GM23338 (cell line): ENCODE results near the gene PHYHD1. TPM values are rescaled to one million over a fixed set of nuclear protein-coding genes. Genes with fewer than 3 reads are reported as not detected.

Experiments
- ATAC-seq: fragments of 200-7000 bp; cut with Tn5 transposase; 3 replicates; pipeline ENCODE4 v1.9.1; 2020
- DNase-seq: peaks from one replicate; pipeline ENCODE4 v3.0.0-alpha.2; 2015; ENCODE audit warnings: low spot score
- H2AFZ ChIP-seq: fragments of 200-600 bp; sonication (generic); 2 replicates; pipeline ENCODE4 v1.8.0; 2016; ENCODE audit warnings: antibody characterized with exemption, mild to moderate bottlenecking, moderate library complexity
- H3F3A ChIP-seq: fragments of 200-600 bp; sonication (generic); replicated peaks from 2 replicates; pipeline ENCODE4 v1.8.0; 2017; ENCODE audit warnings: antibody characterized with exemption, mixed run types, low read depth
- H3K27ac ChIP-seq: fragments of 200-600 bp; sonication (generic); 2 replicates; pipeline ENCODE4 v1.6.1; 2016; ENCODE audit warnings: low read depth
- H3K27me3 ChIP-seq: fragments of 200-600 bp; sonication (generic); 2 replicates; pipeline ENCODE4 v1.8.0; 2016; ENCODE audit warnings: mild to moderate bottlenecking, mixed run types, moderate library complexity; ENCODE audit not compliant: insufficient read depth
- H3K36me3 ChIP-seq: fragments of 200-600 bp; sonication (generic); 2 replicates; pipeline ENCODE4 v1.8.0; 2016; ENCODE audit warnings: mild to moderate bottlenecking; ENCODE audit not compliant: insufficient read depth
- H3K4me1 ChIP-seq: fragments of 200-600 bp; sonication (generic); 2 replicates; pipeline ENCODE4 v1.8.0; 2016; ENCODE audit warnings: mild to moderate bottlenecking, moderate library complexity; ENCODE audit not compliant: insufficient read depth
- H3K4me2 ChIP-seq: fragments of 200-600 bp; sonication (generic); 2 replicates; pipeline ENCODE4 v1.7.1; 2017; ENCODE audit warnings: mixed run types
- H3K4me3 ChIP-seq: fragments of 200-600 bp; sonication (generic); 2 replicates; pipeline ENCODE4 v1.6.1; 2016; ENCODE audit warnings: mixed run types
- H3K79me2 ChIP-seq: fragments of 200-600 bp; sonication (generic); replicated peaks from 2 replicates; pipeline ENCODE4 v1.8.0; 2017; ENCODE audit warnings: mild to moderate bottlenecking; ENCODE audit not compliant: insufficient read depth
- H3K9me2 ChIP-seq: fragments of 200-600 bp; sonication (generic); 2 replicates; pipeline ENCODE4 v1.8.0; 2017; ENCODE audit not compliant: insufficient read depth
- H4K20me1 ChIP-seq: fragments of 200-600 bp; sonication (generic); replicated peaks from 2 replicates; pipeline ENCODE4 v1.8.0; 2017; ENCODE audit warnings: mild to moderate bottlenecking; ENCODE audit not compliant: insufficient read depth
- H3K27ac Mint-ChIP-seq: 2 replicates; pipeline ENCODE4 v1.8.0; 2020; ENCODE audit warnings: inconsistent platforms, mild to moderate bottlenecking, moderate library complexity, mixed read lengths
- H3K27me3 Mint-ChIP-seq: 3 replicates; pipeline ENCODE4 v1.8.0; 2022; ENCODE audit warnings: low read depth, mild to moderate bottlenecking, moderate library complexity, mixed read lengths, inconsistent platforms; ENCODE audit not compliant: insufficient read depth, poor library complexity
- H3K36me3 Mint-ChIP-seq: 3 replicates; pipeline ENCODE4 v1.8.0; 2021; ENCODE audit warnings: low read depth, mild to moderate bottlenecking, inconsistent platforms, moderate library complexity, mixed read lengths
- H3K4me1 Mint-ChIP-seq: 3 replicates; pipeline ENCODE4 v1.8.0; 2020; ENCODE audit warnings: mild to moderate bottlenecking, inconsistent platforms, mixed read lengths
- H3K4me3 Mint-ChIP-seq: 3 replicates; pipeline ENCODE4 v1.8.0; 2021; ENCODE audit warnings: moderate library complexity, mild to moderate bottlenecking, inconsistent platforms, mixed read lengths
- H3K9me3 Mint-ChIP-seq: 3 replicates; pipeline ENCODE4 v1.8.0; 2020; ENCODE audit warnings: moderate library complexity, mild to moderate bottlenecking, inconsistent platforms, mixed read lengths
- POLR2AphosphoS5 ChIP-seq: IDR thresholded peaks from 2 replicates; pipeline ENCODE4 v1.6.1; 2016; ENCODE audit warnings: antibody characterized with exemption, low read depth
- ZNF331 ChIP-seq: fragments of 250-450 bp; sonication (Bioruptor Pico); IDR thresholded peaks from 2 replicates; pipeline ENCODE4 v1.5.0; 2020; ENCODE audit warnings: low read depth, mild to moderate bottlenecking, moderate library complexity
- polyA plus RNA-seq: library from polyadenylated mRNA; unstranded; fragments of >200 nt; fragmentation: Nextera tagmentation; extraction: Ambion mirVana; gene quantifications from 2 replicates; pipeline ENCODE4 v1.2.1, GENCODE V29; 2016
- total RNA-seq: library from RNA; depleted of rRNA; stranded (reverse); fragments of >200 nt; shearing (Covaris generic); gene quantifications from 2 replicates; pipeline ENCODE4 v1.2.3, GENCODE V29; 2014
- TF ChIP-seq, protein P1 (sequence below), 2 experiments: fragments of 200-600 bp in 1 of 2; sonication (generic) in 1 of 2; conservative IDR thresholded peaks; 2 replicates each; pipeline versions ENCODE4 v1.5.1 to v1.6.1; 2016 to 2017; ENCODE audit warnings: antibody characterized with exemption in 2 of 2, low read depth in 2 of 2, mild to moderate bottlenecking in 2 of 2, moderate library complexity in 1 of 2
- TF ChIP-seq, protein P2 (sequence below): fragments of 250-450 bp; sonication (Bioruptor Pico); IDR thresholded peaks from 2 replicates; pipeline ENCODE4 v1.5.0; 2020; ENCODE audit warnings: mild to moderate bottlenecking, moderate library complexity

The PHYHD1 gene
- total and polyA plus RNA-seq, 2 experiments from 2014 or later, result 10.4 to 16.8 TPM

DNA sequence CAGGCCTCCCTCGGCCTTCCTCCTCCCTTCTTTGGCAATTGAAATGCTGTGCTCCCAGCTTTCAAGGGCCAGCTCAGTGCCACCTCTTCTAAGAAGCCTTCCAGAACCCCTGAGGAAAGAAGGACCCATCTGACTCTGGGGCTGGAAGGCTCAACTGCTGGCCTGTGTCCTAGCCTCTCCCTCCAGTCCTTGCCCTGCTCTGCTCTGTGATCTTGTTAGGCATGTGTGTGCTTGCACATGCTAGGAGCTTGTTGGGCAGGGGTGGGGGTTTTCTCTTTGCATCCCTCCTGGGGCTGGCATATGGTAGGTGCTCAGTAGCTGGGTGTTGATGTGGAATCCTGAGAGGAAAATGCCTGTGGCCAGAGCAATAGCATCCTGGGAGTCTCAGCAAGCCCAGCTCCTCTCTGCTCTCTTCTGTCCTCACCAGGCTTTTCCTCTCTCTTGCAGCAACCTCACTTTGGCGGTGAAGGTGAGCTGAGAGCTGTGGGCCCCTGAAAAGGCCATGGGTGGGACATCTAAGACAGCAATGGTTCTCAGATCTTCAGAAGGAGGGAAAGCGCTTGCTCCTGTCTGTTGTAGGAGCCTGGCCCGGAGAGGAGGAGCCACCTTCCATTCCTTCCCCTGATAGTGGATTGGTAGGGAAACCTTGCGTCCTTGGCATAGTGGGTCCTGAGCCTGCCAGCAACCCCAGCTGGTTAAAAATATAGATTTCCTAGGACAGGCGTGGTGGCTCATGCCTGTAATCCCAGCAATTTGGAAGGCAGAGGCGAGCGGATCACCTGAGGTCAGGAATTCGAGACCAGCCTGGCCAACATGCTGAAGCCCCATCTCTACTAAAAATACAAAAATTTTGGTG is 16.8 kb downstream of the PHYHD1 start:
- Histone ChIP-seq H3K4me3 (no peak overlapping the region), H3K27me3 (no peaks in the 10 kb centered on the region), H3K27ac (no peak overlapping the region), H3K9me2 (no peaks in the 10 kb centered on the region), H2AFZ (no peak overlapping the region), H4K20me1 (no peaks in the 10 kb centered on the region), H3K4me2 (no peak overlapping the region), H3K79me2 (no peaks in the 10 kb centered on the region), H3K4me1 (no peaks in the 10 kb centered on the region), H3F3A (no peaks in the 10 kb centered on the region), H3K36me3 (no peaks in the 10 kb centered on the region)
- Mint-ChIP-seq H3K4me3 (no peak overlapping the region), H3K27me3 (peaks cover 6% of the 10 kb centered on the region), H3K36me3 (no peaks in the 10 kb centered on the region), H3K4me1 (no peaks in the 10 kb centered on the region; the same call in 2 of the 3 replicates), H3K9me3 (no peaks in the 10 kb centered on the region; the same call in 2 of the 3 replicates), H3K27ac (no peak overlapping the region; the same call in 1 of the 2 replicates)
- no peak for DNase-seq
- TF ChIP-seq POLR2AphosphoS5 (no peak), ZNF331 (CRISPR knock-in tag) (no peak)
- TF ChIP-seq, protein P1, sequence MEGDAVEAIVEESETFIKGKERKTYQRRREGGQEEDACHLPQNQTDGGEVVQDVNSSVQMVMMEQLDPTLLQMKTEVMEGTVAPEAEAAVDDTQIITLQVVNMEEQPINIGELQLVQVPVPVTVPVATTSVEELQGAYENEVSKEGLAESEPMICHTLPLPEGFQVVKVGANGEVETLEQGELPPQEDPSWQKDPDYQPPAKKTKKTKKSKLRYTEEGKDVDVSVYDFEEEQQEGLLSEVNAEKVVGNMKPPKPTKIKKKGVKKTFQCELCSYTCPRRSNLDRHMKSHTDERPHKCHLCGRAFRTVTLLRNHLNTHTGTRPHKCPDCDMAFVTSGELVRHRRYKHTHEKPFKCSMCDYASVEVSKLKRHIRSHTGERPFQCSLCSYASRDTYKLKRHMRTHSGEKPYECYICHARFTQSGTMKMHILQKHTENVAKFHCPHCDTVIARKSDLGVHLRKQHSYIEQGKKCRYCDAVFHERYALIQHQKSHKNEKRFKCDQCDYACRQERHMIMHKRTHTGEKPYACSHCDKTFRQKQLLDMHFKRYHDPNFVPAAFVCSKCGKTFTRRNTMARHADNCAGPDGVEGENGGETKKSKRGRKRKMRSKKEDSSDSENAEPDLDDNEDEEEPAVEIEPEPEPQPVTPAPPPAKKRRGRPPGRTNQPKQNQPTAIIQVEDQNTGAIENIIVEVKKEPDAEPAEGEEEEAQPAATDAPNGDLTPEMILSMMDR (conservative IDR thresholded peaks at IDR 0.05; ENCODE audit: low read depth in 2 of 2), result no peak
- TF ChIP-seq, protein P2, sequence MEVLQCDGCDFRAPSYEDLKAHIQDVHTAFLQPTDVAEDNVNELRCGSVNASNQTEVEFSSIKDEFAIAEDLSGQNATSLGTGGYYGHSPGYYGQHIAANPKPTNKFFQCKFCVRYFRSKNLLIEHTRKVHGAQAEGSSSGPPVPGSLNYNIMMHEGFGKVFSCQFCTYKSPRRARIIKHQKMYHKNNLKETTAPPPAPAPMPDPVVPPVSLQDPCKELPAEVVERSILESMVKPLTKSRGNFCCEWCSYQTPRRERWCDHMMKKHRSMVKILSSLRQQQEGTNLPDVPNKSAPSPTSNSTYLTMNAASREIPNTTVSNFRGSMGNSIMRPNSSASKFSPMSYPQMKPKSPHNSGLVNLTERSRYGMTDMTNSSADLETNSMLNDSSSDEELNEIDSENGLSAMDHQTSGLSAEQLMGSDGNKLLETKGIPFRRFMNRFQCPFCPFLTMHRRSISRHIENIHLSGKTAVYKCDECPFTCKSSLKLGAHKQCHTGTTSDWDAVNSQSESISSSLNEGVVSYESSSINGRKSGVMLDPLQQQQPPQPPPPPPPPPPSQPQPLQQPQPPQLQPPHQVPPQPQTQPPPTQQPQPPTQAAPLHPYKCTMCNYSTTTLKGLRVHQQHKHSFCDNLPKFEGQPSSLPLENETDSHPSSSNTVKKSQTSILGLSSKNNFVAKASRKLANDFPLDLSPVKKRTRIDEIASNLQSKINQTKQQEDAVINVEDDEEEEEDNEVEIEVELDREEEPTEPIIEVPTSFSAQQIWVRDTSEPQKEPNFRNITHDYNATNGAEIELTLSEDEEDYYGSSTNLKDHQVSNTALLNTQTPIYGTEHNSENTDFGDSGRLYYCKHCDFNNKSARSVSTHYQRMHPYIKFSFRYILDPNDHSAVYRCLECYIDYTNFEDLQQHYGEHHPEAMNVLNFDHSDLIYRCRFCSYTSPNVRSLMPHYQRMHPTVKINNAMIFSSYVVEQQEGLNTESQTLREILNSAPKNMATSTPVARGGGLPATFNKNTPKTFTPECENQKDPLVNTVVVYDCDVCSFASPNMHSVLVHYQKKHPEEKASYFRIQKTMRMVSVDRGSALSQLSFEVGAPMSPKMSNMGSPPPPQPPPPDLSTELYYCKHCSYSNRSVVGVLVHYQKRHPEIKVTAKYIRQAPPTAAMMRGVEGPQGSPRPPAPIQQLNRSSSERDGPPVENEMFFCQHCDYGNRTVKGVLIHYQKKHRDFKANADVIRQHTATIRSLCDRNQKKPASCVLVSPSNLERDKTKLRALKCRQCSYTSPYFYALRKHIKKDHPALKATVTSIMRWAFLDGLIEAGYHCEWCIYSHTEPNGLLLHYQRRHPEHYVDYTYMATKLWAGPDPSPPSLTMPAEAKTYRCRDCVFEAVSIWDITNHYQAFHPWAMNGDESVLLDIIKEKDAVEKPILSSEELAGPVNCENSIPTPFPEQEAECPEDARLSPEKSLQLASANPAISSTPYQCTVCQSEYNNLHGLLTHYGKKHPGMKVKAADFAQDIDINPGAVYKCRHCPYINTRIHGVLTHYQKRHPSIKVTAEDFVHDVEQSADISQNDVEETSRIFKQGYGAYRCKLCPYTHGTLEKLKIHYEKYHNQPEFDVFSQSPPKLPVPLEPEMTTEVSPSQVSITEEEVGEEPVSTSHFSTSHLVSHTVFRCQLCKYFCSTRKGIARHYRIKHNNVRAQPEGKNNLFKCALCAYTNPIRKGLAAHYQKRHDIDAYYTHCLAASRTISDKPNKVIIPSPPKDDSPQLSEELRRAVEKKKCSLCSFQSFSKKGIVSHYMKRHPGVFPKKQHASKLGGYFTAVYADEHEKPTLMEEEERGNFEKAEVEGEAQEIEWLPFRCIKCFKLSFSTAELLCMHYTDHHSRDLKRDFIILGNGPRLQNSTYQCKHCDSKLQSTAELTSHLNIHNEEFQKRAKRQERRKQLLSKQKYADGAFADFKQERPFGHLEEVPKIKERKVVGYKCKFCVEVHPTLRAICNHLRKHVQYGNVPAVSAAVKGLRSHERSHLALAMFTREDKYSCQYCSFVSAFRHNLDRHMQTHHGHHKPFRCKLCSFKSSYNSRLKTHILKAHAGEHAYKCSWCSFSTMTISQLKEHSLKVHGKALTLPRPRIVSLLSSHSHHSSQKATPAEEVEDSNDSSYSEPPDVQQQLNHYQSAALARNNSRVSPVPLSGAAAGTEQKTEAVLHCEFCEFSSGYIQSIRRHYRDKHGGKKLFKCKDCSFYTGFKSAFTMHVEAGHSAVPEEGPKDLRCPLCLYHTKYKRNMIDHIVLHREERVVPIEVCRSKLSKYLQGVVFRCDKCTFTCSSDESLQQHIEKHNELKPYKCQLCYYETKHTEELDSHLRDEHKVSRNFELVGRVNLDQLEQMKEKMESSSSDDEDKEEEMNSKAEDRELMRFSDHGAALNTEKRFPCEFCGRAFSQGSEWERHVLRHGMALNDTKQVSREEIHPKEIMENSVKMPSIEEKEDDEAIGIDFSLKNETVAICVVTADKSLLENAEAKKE, result no peak
- no peak for ATAC-seq
